GM12878 (cell line): ENCODE measurements around the gene PCDHGA6. TPM values are rescaled to one million over a fixed set of nuclear protein-coding genes. Genes with fewer than 3 reads are reported as not detected.

Experiments used
- ATAC-seq: fragments of 200-7000 bp; cut with Tn5 transposase; 3 replicates; pipeline ENCODE4 v1.9.1; 2020; ENCODE audit warnings: mild to moderate bottlenecking, moderate library complexity
- BruUV-seq: library from RNA; stranded (reverse); fragments of 400-500 nt; replicated peaks from 2 replicates; lab custom pipeline; 2021; lab: Mats Ljungman, UMichigan
- CTCF ChIA-PET: fragments of 300-600 bp; sonication (Branson Sonifier 250); formaldehyde crosslinking; extraction: SDS; loops from one replicate; lab custom pipeline; 2021; ENCODE audit warnings: inconsistent platforms; lab: Yijun Ruan, JAX
- POLR2A ChIA-PET: fragments of 350-600 bp; formaldehyde crosslinking; extraction: SDS; loops from one replicate; lab custom pipeline; 2021; ENCODE audit warnings: inconsistent platforms; lab: Charles Lee
- RAD21 ChIA-PET: fragments of 300-600 bp; sonication (Branson Sonifier 250); formaldehyde crosslinking; loops from one replicate; lab custom pipeline; 2023; ENCODE audit warnings: antibody characterized with exemption; ENCODE audit not compliant: unreplicated experiment; lab: Charles Lee
- SMC1A ChIA-PET: fragments of 300-600 bp; sonication (Branson Sonifier 250); formaldehyde crosslinking; loops from one replicate; lab custom pipeline; 2023; ENCODE audit not compliant: unreplicated experiment, uncharacterized antibody; lab: Charles Lee
- DNase-seq: peaks from one replicate; pipeline ENCODE4 v3.0.0-alpha.2; 2011; ENCODE audit warnings: low read depth, low spot score
- FAIRE-seq: peaks from 3 replicates; lab custom pipeline; 2011; peaks lifted over from hg19 to GRCh38; lab: Jason Lieb, UNC
- H2AFZ ChIP-seq: 2 replicates; pipeline ENCODE4 v1.6.0; 2011; ENCODE audit warnings: low read depth, low read length, control low read depth; ENCODE audit not compliant: control insufficient read depth
- H3K27ac ChIP-seq: 2 replicates; pipeline ENCODE4 v1.5.1; 2011; ENCODE audit warnings: control low read depth; ENCODE audit not compliant: control insufficient read depth, insufficient read depth
- H3K27me3 ChIP-seq, 2 experiments: replicated peaks in 1 of 2; 2 replicates each; pipeline versions ENCODE4 v1.6.0 to v1.6.1; 2011; ENCODE audit warnings: low read length in 1 of 2; ENCODE audit not compliant: control insufficient read depth in 2 of 2, insufficient read depth in 2 of 2
- H3K36me3 ChIP-seq, 2 experiments: 2 replicates each; pipeline ENCODE4 v1.5.1; 2011; ENCODE audit warnings: low read length in 1 of 2; ENCODE audit not compliant: control insufficient read depth in 2 of 2, insufficient read depth in 2 of 2
- H3K4me1 ChIP-seq: 2 replicates; pipeline ENCODE4 v1.6.1; 2011; ENCODE audit warnings: mild to moderate bottlenecking, low read length, moderate library complexity, mixed read lengths; ENCODE audit not compliant: control insufficient read depth, insufficient read depth
- H3K4me2 ChIP-seq: 2 replicates; pipeline ENCODE4 v1.6.0; 2011; ENCODE audit warnings: control low read depth; ENCODE audit not compliant: control insufficient read depth, insufficient read depth
- H3K4me3 ChIP-seq: fragments of 200-600 bp; sonication (generic); 2 replicates; pipeline ENCODE4 v1.5.1; 2016
- H3K79me2 ChIP-seq: 2 replicates; pipeline ENCODE4 v1.6.0; 2011; ENCODE audit warnings: low read length; ENCODE audit not compliant: control insufficient read depth, insufficient read depth
- H3K9ac ChIP-seq: 2 replicates; pipeline ENCODE4 v1.8.0; 2011; ENCODE audit warnings: low read length, control low read depth, mixed read lengths; ENCODE audit not compliant: control insufficient read depth, insufficient read depth
- H3K9me3 ChIP-seq: replicated peaks from 3 replicates; pipeline ENCODE4 v1.5.1; 2011; ENCODE audit warnings: mild to moderate bottlenecking, low read length; ENCODE audit not compliant: control insufficient read depth, insufficient read depth
- H4K20me1 ChIP-seq: 2 replicates; pipeline ENCODE4 v1.6.0; 2011; ENCODE audit not compliant: control insufficient read depth, insufficient read depth
- ATF3 ChIP-seq: IDR thresholded peaks from 2 replicates; pipeline ENCODE4 v1.6.1; 2011; ENCODE audit warnings: low read depth, mild to moderate bottlenecking, low read length, moderate library complexity, borderline replicate concordance; ENCODE audit errors: extremely low read depth
- BRCA1 ChIP-seq: IDR thresholded peaks from 2 replicates; pipeline ENCODE4 v1.6.1; 2011; ENCODE audit warnings: low read depth, low read length, improper control_type of control experiment
- CBFB ChIP-seq: IDR thresholded peaks from 2 replicates; pipeline ENCODE4 v1.6.1; 2016; ENCODE audit warnings: antibody characterized with exemption, low read depth
- CBX5 ChIP-seq: sonication (generic); IDR thresholded peaks from 2 replicates; pipeline ENCODE4 v1.6.1; 2016; ENCODE audit warnings: low read depth, moderate library complexity, mild to moderate bottlenecking, inconsistent platforms
- EZH2 ChIP-seq: IDR thresholded peaks from 2 replicates; pipeline ENCODE4 v1.6.1; 2012; ENCODE audit warnings: low read depth, mild to moderate bottlenecking, control low read depth, inconsistent platforms, low read length, borderline replicate concordance; ENCODE audit not compliant: control insufficient read depth
- MXI1 ChIP-seq: fragments of 150-350 bp; IDR thresholded peaks from 2 replicates; pipeline ENCODE4 v1.6.1; 2011; ENCODE audit warnings: low read depth, mild to moderate bottlenecking, inconsistent platforms, low read length, improper control_type of control experiment
- POLR2AphosphoS2 ChIP-seq: IDR thresholded peaks from 2 replicates; pipeline ENCODE4 v1.6.1; 2011; ENCODE audit warnings: low read depth, mild to moderate bottlenecking, low read length, improper control_type of control experiment, moderate library complexity
- RCOR1 ChIP-seq: conservative IDR thresholded peaks from 2 replicates; pipeline ENCODE4 v1.6.1; 2012; ENCODE audit warnings: low read depth, low read length, improper control_type of control experiment
- SIN3A ChIP-seq: IDR thresholded peaks from 2 replicates; pipeline ENCODE4 v1.6.1; 2012; ENCODE audit warnings: low read depth, low read length, improper control_type of control experiment
- STAT1 ChIP-seq: fragments of 450-650 bp; conservative IDR thresholded peaks from 2 replicates; pipeline ENCODE4 v1.6.1; 2014; ENCODE audit warnings: antibody characterized with exemption, mild to moderate bottlenecking
- TAF1 ChIP-seq: IDR thresholded peaks from 2 replicates; pipeline ENCODE4 v1.6.1; 2011; ENCODE audit warnings: mild to moderate bottlenecking, low read depth, low read length, borderline replicate concordance
- TARDBP ChIP-seq: IDR thresholded peaks from 2 replicates; pipeline ENCODE4 v1.6.1; 2016; ENCODE audit warnings: borderline replicate concordance
- TCF12 ChIP-seq: IDR thresholded peaks from 2 replicates; pipeline ENCODE4 v1.6.1; 2011; ENCODE audit warnings: low read depth, mild to moderate bottlenecking, low read length
- TCF3 ChIP-seq: IDR thresholded peaks from 2 replicates; pipeline ENCODE4 v1.6.1; 2012; ENCODE audit warnings: low read depth, mild to moderate bottlenecking, low read length, borderline replicate concordance; ENCODE audit not compliant: insufficient read depth
- USF1 ChIP-seq: IDR thresholded peaks from 2 replicates; pipeline ENCODE4 v1.6.1; 2011; ENCODE audit warnings: borderline replicate concordance, low read depth, mild to moderate bottlenecking, moderate library complexity, mixed read lengths, low read length; ENCODE audit not compliant: insufficient read depth; ENCODE audit errors: extremely low read length
- YBX1 ChIP-seq: fragments of 450-650 bp; IDR thresholded peaks from 2 replicates; pipeline ENCODE4 v1.6.1; 2016; ENCODE audit warnings: antibody characterized with exemption
- ZNF384 ChIP-seq: IDR thresholded peaks from 2 replicates; pipeline ENCODE4 v1.6.1; 2012; ENCODE audit warnings: low read depth, mild to moderate bottlenecking, low read length, improper control_type of control experiment, borderline replicate concordance
- ZNF622 ChIP-seq: fragments of 450-650 bp; IDR thresholded peaks from 2 replicates; pipeline ENCODE4 v1.6.1; 2017; ENCODE audit warnings: mild to moderate bottlenecking, inconsistent platforms
- WGBS: methylation state at CpG from one replicate; pipeline ENCODE4 v1.1.6; 2016; ENCODE audit warnings: low lambda C conversion rate; ENCODE audit not compliant: insufficient replicate concordance, insufficient coverage; ENCODE audit errors: missing lambda C conversion rate; 5-methylcytosine and 5-hydroxymethylcytosine counted together
- in situ Hi-C: fragments of 300-500 bp; cut with MboI; formaldehyde crosslinking; loops from 9 replicates; pipeline ENCODE4 v1.14.3; 2018; ENCODE audit warnings: mixed read lengths
- intact Hi-C: fragments of 100-400 bp; cut with micrococcal nuclease; formaldehyde crosslinking; loops from one replicate; pipeline ENCODE4 v1.14.2; 2022; ENCODE audit not compliant: unreplicated experiment
- polyA plus RNA-seq, 11 experiments: library from polyadenylated mRNA; depleted of rRNA in 4 of 11; unstranded in 6 of 11; stranded (reverse) in 5 of 11; fragments of >200 nt; fragmentation: Nextera tagmentation in 4 of 11; fragmentation: Illumina TruSeq in 1 of 11; extraction: Ambion mirVana in 4 of 11; extraction: Trizol in 1 of 11; gene quantifications; 1 replicate in 1 of 11; 2 replicates in 10 of 11; pipeline versions ENCODE4 v1.2.1 to v1.2.3, GENCODE V29; 2011 to 2016; ENCODE audit warnings: inconsistent platforms in 2 of 11, missing spikeins in 2 of 11, low read depth in 1 of 11
- total RNA-seq, 4 experiments: library from RNA; depleted of rRNA in 3 of 4; stranded (reverse); fragments of >200 nt in 3 of 4; fragmentation: Illumina TruSeq in 1 of 4; extraction: Trizol in 1 of 4; gene quantifications; 2 replicates each; pipeline versions ENCODE4 v1.2.1 to v1.2.3, GENCODE V29; 2013 to 2021
- TF ChIP-seq, protein P1 (sequence below): IDR thresholded peaks from 2 replicates; pipeline ENCODE4 v1.6.1; 2012; ENCODE audit warnings: low read length, inconsistent platforms

PCDHGA6 gene
- total and polyA plus RNA-seq, 10 of the 15 experiments (the other 5 are each of a cell fraction or from before 2014, with no cell fraction given): 0.04 to 0.60 (median 0.15) TPM; not detected in 3

DNA sequence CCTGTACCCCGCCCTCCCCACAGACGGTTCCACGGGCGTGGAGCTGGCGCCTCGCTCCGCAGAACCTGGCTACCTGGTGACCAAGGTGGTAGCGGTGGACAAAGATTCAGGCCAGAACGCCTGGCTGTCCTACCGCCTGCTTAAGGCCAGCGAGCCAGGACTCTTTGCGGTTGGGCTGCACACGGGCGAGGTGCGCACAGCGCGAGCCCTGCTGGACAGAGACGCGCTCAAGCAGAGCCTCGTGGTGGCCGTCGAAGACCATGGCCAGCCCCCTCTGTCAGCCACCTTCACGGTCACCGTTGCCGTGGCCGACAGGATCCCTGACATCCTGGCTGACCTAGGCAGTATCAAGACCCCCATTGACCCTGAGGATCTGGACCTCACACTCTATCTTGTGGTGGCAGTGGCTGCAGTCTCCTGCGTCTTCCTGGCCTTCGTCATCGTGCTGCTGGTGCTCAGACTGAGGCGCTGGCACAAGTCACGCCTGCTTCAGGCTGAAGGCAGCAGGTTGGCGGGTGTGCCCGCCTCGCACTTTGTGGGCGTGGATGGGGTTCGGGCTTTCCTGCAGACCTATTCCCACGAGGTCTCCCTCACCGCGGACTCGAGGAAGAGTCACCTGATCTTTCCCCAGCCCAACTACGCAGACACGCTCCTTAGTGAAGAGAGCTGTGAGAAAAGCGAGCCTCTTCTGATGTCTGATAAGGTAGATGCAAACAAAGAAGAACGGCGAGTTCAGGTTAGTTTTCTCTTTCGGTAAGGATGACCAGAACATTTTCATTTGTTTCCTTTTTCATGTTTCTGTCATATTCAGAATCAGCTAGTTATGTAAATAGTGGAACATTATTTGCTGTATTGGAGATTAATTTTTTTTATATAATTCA, 7.4 kb upstream of the PCDHGA6 start:
- H3K4me3 ChIP-seq: no peak overlapping the region
- POLR2A ChIA-PET: no interaction called here
- BruUV-seq: no TSS peak
- SMC1A ChIA-PET: no interaction called here
- WGBS: 66% methylated on average over 46 of the region's 46 CpGs
- FAIRE-seq: no peak
- CTCF ChIA-PET: interaction anchor here (1.3 kb wide), 1 partner anchor 197 kb away, joined by 3 read pairs; no protein-coding TSS in a partner anchor
- H3K9ac ChIP-seq: no peak overlapping the region
- DNase-seq: no peak
- H3K4me2 ChIP-seq: no peak overlapping the region
- H3K79me2 ChIP-seq: no peaks in the 10 kb centered on the region
- in situ Hi-C loops: no loop called here
- H4K20me1 ChIP-seq: no peaks in the 10 kb centered on the region
- ATAC-seq: no peak
- H3K27ac ChIP-seq: no peak overlapping the region
- H3K9me3 ChIP-seq: peaks cover 13% of the 10 kb centered on the region; the same call in 1 of the 3 replicates
- no peak overlapping the region for H2AFZ ChIP-seq
- no peaks in the 10 kb centered on the region; a peak in 1 of 4 replicates for H3K27me3 ChIP-seq
- RAD21 ChIA-PET: no interaction called here
- intact Hi-C loops: no loop called here
- no peaks in the 10 kb centered on the region for H3K4me1 ChIP-seq
- no peaks in the 10 kb centered on the region for H3K36me3 ChIP-seq
- no peak for TF ChIP-seq ZNF384
- TF ChIP-seq TCF3: no peak
- no peak for TF ChIP-seq ZNF622
- TF ChIP-seq CBFB: no peak
- TF ChIP-seq CBX5: no peak
- no peak for TF ChIP-seq YBX1
- no peak for TF ChIP-seq EZH2
- TF ChIP-seq TAF1: no peak
- no peak for TF ChIP-seq USF1
- no peak for TF ChIP-seq STAT1
- no peak for TF ChIP-seq TARDBP
- no peak for TF ChIP-seq SIN3A
- TF ChIP-seq RCOR1: no peak
- TF ChIP-seq MXI1: no peak
- TF ChIP-seq POLR2AphosphoS2: no peak
- no peak for TF ChIP-seq BRCA1
- no peak for TF ChIP-seq ATF3
- no peak for TF ChIP-seq TCF12
- TF ChIP-seq, protein P1, sequence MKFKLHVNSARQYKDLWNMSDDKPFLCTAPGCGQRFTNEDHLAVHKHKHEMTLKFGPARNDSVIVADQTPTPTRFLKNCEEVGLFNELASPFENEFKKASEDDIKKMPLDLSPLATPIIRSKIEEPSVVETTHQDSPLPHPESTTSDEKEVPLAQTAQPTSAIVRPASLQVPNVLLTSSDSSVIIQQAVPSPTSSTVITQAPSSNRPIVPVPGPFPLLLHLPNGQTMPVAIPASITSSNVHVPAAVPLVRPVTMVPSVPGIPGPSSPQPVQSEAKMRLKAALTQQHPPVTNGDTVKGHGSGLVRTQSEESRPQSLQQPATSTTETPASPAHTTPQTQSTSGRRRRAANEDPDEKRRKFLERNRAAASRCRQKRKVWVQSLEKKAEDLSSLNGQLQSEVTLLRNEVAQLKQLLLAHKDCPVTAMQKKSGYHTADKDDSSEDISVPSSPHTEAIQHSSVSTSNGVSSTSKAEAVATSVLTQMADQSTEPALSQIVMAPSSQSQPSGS: no peak
